Karpas-422 (cell line): Measurements from ENCODE around the gene ELOVL4. TPM values are rescaled to one million over a fixed set of nuclear protein-coding genes. Genes with fewer than 3 reads are reported as not detected.

ENCODE experiments used
- DNase-seq: peaks from one replicate; pipeline ENCODE4 v3.0.0-alpha.2; 2015
- H2AFZ ChIP-seq: fragments of 200-600 bp; sonication (generic); 2 replicates; pipeline ENCODE4 v1.6.1; 2014; ENCODE audit warnings: antibody characterized with exemption, low read length, mixed read lengths
- H3K27ac ChIP-seq: fragments of 200-600 bp; sonication (generic); 2 replicates; pipeline ENCODE4 v1.5.1; 2014; ENCODE audit warnings: mild to moderate bottlenecking, low read length, moderate library complexity
- H3K27me3 ChIP-seq: fragments of 200-600 bp; sonication (generic); 2 replicates; pipeline ENCODE4 v1.6.1; 2014; ENCODE audit warnings: low read length, mixed read lengths
- H3K36me3 ChIP-seq: fragments of 200-600 bp; sonication (generic); 2 replicates; pipeline ENCODE4 v1.6.1; 2014; ENCODE audit warnings: low read length, mixed read lengths; ENCODE audit not compliant: insufficient read depth
- H3K4me1 ChIP-seq: fragments of 200-600 bp; sonication (generic); 2 replicates; pipeline ENCODE4 v1.6.1; 2014; ENCODE audit warnings: mild to moderate bottlenecking, low read length, mixed read lengths
- H3K4me2 ChIP-seq: fragments of 200-600 bp; sonication (generic); 2 replicates; pipeline ENCODE4 v1.6.1; 2014; ENCODE audit warnings: low read length, low read depth, mild to moderate bottlenecking; ENCODE audit not compliant: poor library complexity, severe bottlenecking
- H3K4me3 ChIP-seq: fragments of 200-600 bp; sonication (generic); 2 replicates; pipeline ENCODE4 v1.5.1; 2014; ENCODE audit warnings: mild to moderate bottlenecking, antibody characterized with exemption, low read length, mixed read lengths
- H3K79me2 ChIP-seq: fragments of 200-600 bp; sonication (generic); 2 replicates; pipeline ENCODE4 v1.6.1; 2014; ENCODE audit warnings: mild to moderate bottlenecking, low read length, mixed read lengths
- H3K9ac ChIP-seq: fragments of 200-600 bp; sonication (generic); 2 replicates; pipeline ENCODE4 v1.6.0; 2014; ENCODE audit warnings: low read length
- H3K9me2 ChIP-seq: fragments of 200-600 bp; sonication (generic), shearing (Covaris generic); replicated peaks from 2 replicates; pipeline ENCODE4 v1.6.0; 2014; ENCODE audit warnings: mild to moderate bottlenecking, low read length, moderate library complexity; ENCODE audit not compliant: insufficient read depth
- H3K9me3 ChIP-seq: fragments of 300-700, 200-600 bp; sonication (generic); 2 replicates; pipeline ENCODE4 v1.6.1; 2014; ENCODE audit warnings: low read length, mixed read lengths
- H4K20me1 ChIP-seq: fragments of 200-600 bp; sonication (generic); 2 replicates; pipeline ENCODE4 v1.6.1; 2014; ENCODE audit warnings: mild to moderate bottlenecking, antibody characterized with exemption, low read length, low read depth; ENCODE audit not compliant: insufficient read depth
- total RNA-seq: library from RNA; depleted of rRNA; stranded (reverse); fragments of >200 nt; shearing (Covaris generic); gene quantifications from 2 replicates; pipeline ENCODE4 v1.2.3, GENCODE V29; 2014; ENCODE audit warnings: low replicate concordance

The ELOVL4 gene
- total RNA-seq, 1 experiment from 2014 or later = not detected

DNA sequence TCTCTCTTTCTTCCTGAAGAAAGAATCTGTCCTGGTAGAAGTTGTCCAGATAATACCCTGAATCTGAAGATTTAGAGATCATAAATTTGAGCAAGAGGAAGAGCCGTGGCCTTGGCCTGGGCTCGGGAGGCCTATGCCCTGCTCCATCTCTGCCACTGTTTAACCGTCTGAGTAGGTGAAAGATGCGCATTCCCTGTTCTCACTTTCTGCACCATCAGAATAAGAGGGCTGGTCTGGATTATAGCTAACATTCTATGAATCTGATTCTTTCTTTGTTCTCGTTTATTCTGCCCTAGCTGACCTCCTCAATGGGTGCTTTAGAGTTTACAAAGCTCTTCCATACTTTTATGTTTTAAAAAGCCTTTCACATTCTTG is 51.3 kb downstream of the ELOVL4 start:
- Histone ChIP-seq H2AFZ (no peak overlapping the region), H3K79me2 (no peaks in the 10 kb centered on the region), H3K4me1 (no peaks in the 10 kb centered on the region), H3K4me3 (no peak overlapping the region), H3K36me3 (no peaks in the 10 kb centered on the region), H3K9me3 (no peaks in the 10 kb centered on the region), H3K27me3 (no peaks in the 10 kb centered on the region), H3K9me2 (no peaks in the 10 kb centered on the region), H4K20me1 (no peaks in the 10 kb centered on the region), H3K9ac (no peak overlapping the region), H3K27ac (no peak overlapping the region), H3K4me2 (no peak overlapping the region)
- no peak for DNase-seq

DNA sequence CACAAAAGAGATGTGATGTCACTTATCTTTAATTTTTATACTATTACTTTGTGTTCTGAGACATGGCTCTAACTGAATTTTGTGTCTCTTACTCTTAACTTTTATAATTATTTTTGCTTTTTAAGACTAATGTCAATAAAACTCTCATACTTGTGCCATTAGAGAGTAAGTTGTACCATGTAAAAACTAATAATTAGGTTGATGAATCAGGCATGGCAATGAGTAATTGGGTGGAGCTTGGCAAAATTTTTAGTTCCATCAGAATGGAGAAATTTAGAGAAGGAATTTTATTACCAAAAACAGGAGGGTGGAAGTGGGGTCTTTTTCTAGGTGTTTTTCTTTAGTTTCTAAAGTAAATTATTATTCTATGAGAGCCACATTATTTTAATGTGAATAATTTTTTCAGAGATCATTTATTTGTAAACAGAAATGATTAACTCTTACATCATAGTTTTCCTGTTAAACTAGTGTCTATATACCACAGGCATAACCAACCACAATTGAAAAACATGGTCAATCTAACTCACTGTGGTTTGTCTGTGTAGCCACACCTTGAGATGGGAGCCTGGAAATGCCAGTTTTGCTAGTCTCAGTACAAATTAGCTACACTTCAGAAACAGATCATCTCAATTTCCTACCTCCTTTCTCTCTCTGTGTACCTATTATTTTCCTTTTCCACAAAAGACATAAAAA is 51.8 kb downstream of the ELOVL4 start:
- Histone ChIP-seq H3K27me3 (no peaks in the 10 kb centered on the region), H3K9me2 (no peaks in the 10 kb centered on the region), H3K9ac (no peak overlapping the region), H4K20me1 (no peaks in the 10 kb centered on the region), H3K36me3 (no peaks in the 10 kb centered on the region), H3K27ac (no peak overlapping the region), H3K9me3 (no peaks in the 10 kb centered on the region), H3K4me2 (no peak overlapping the region), H2AFZ (no peak overlapping the region), H3K4me1 (no peaks in the 10 kb centered on the region), H3K79me2 (no peaks in the 10 kb centered on the region), H3K4me3 (no peak overlapping the region)
- no peak for DNase-seq

DNA sequence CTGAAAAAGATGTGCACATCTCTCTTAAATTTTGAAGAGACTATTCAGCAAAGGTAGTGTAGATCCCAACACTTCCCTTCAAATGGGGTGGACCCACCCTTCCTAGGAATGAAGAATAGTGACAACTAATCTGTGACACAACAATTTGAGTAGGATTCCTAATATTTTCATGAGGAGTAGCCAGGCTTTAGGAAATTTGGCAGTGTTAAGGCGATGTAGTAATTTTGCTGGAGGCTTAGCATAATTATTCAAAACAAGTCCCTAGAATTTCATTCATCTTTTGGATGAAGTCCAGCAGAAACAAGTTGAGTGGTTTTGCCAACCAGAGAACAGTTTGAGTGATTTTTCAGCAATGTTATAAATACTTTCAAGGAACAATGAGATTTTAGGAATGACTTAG is 52.4 kb downstream of the ELOVL4 start:
- H3K27me3 ChIP-seq = no peaks in the 10 kb centered on the region
- no peak overlapping the region for H3K4me2 ChIP-seq
- no peaks in the 10 kb centered on the region for H3K9me3 ChIP-seq
- no peaks in the 10 kb centered on the region for H3K4me1 ChIP-seq
- no peak overlapping the region for H3K9ac ChIP-seq
- H3K27ac ChIP-seq = no peak overlapping the region
- no peaks in the 10 kb centered on the region for H4K20me1 ChIP-seq
- H3K4me3 ChIP-seq = no peak overlapping the region
- no peaks in the 10 kb centered on the region for H3K36me3 ChIP-seq
- no peak for DNase-seq
- H2AFZ ChIP-seq = no peak overlapping the region
- H3K9me2 ChIP-seq = no peaks in the 10 kb centered on the region
- no peaks in the 10 kb centered on the region for H3K79me2 ChIP-seq

DNA sequence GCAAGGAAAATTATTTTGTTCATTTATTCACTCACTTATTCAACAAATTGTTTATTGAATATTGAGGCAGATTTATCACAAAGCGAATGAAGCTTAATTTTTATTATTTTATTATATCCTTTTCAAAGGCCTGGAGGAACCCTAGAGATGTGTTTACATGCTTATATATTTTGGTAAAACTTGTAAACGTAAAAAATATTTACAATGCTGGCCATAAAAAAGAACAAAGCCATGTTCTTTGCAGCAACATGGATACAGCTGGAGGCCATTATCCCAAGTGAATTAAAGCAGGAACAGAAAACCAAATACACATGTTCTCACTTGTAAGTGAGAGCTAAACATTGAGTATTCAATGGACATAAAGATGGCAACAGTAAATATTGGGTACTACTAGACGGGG is 58.8 kb downstream of the ELOVL4 start:
- H3K4me1 ChIP-seq = no peaks in the 10 kb centered on the region
- no peaks in the 10 kb centered on the region for H3K36me3 ChIP-seq
- H4K20me1 ChIP-seq = no peaks in the 10 kb centered on the region
- H3K79me2 ChIP-seq = no peaks in the 10 kb centered on the region
- no peak overlapping the region for H3K4me3 ChIP-seq
- H3K9me2 ChIP-seq = no peaks in the 10 kb centered on the region
- no peaks in the 10 kb centered on the region for H3K27me3 ChIP-seq
- no peak for DNase-seq
- no peaks in the 10 kb centered on the region for H3K9me3 ChIP-seq
- H2AFZ ChIP-seq = no peak overlapping the region
- H3K9ac ChIP-seq = no peak overlapping the region
- no peak overlapping the region for H3K27ac ChIP-seq
- no peak overlapping the region for H3K4me2 ChIP-seq

DNA sequence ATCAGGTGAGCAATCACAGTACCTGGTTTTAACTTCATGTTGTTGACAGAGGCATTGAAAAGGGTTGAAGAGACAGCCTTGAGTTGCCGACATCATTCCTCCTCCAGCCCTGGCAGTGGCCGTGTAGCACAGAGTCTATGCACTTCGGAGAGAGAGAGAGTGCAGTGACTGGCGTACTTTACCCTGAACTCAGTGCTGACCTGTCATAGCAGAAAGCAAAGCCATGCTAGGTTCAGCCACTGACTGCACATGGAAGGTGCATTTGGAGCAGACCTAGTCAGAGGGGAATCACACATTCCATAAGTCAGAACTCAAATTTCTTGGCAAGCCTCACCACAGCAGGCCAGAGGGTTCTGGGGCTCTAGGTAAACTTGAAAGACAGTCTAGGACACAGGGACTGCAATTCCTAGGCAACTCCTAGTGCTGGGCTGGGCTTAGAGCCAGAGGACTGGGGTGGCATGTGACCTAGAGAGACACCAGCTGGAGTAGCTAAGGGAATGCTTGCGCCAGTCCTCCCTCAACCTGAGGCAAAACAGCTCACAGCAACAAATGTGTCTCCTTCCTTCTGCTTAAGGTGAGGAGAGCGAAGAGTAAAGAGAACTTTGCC is 69.1 kb downstream of the ELOVL4 start:
- Histone ChIP-seq H3K36me3 (no peaks in the 10 kb centered on the region), H3K4me3 (no peak overlapping the region), H3K4me2 (no peak overlapping the region), H3K9me2 (no peaks in the 10 kb centered on the region), H3K27me3 (0 out of 2 replicates have a peak, but pooled peaks cover 4% of the 10 kb centered on the region), H3K27ac (no peak overlapping the region), H3K79me2 (no peaks in the 10 kb centered on the region), H3K4me1 (no peaks in the 10 kb centered on the region), H3K9ac (no peak overlapping the region), H2AFZ (no peak overlapping the region), H4K20me1 (no peaks in the 10 kb centered on the region), H3K9me3 (no peaks in the 10 kb centered on the region)
- DNase-seq = no peak

DNA sequence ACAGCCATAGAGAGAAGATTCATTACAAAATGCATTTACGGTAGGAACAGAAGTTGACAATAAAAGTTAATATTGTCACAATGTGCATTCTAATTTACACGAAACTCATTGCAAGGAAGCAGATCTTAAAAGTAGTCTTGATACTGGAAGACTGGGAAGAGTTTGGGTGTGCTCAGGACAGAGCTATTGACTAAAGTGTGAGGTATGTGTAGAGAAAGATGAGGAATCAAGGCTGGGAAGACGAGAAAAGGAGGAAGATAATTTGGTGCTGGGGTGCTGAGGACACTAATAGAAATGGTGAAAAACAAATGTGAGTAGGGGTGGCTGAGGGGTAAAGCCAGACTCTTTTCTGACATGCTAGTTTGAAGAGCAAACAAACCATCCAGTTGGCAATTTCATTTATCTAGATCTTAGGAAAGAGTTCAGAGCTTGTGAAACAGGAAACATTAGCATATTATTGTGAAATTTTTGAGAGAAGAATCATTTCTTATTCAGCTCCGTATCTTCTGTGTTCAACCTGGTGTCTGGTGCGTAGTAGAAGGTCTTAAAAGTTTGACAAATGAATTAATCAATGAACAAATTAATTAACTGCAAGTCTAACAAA is 72.7 kb downstream of the ELOVL4 start:
- no peak overlapping the region for H3K4me3 ChIP-seq
- no peak for DNase-seq
- H4K20me1 ChIP-seq = no peaks in the 10 kb centered on the region
- H3K9ac ChIP-seq = no peak overlapping the region
- H2AFZ ChIP-seq = no peak overlapping the region
- H3K9me3 ChIP-seq = no peaks in the 10 kb centered on the region
- H3K9me2 ChIP-seq = no peaks in the 10 kb centered on the region
- no peaks in the 10 kb centered on the region for H3K36me3 ChIP-seq
- H3K4me2 ChIP-seq = no peak overlapping the region
- no peak overlapping the region for H3K27ac ChIP-seq
- no peaks in the 10 kb centered on the region for H3K79me2 ChIP-seq
- H3K27me3 ChIP-seq = 0 out of 2 replicates have a peak, but pooled peaks cover 4% of the 10 kb centered on the region
- H3K4me1 ChIP-seq = peaks cover 4% of the 10 kb centered on the region

DNA sequence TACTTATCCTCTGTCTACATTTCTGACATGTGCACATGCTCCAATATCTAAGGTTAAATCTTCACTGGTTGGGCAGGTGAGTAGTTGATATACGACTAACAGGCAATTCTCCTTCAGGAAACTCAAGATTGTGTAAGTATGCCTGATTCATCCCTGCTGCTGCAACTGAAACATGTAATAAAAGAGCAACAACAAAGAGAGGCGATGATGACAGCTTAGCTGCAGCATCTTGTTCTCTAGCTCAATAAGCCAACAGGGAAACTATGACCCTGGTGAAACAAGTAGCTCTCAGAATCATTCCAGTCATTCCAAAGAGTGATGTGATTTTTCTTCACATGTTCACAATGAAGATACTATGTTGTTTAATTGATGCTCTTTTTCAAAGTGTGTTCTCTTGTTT is 74.4 kb downstream of the ELOVL4 start:
- Histone ChIP-seq H3K79me2 (no peaks in the 10 kb centered on the region), H3K9ac (no peak overlapping the region), H3K9me2 (no peaks in the 10 kb centered on the region), H3K4me3 (no peak overlapping the region), H3K36me3 (no peaks in the 10 kb centered on the region), H3K4me1 (peaks cover 9% of the 10 kb centered on the region), H3K4me2 (no peak overlapping the region), H3K27ac (no peak overlapping the region), H3K9me3 (no peaks in the 10 kb centered on the region), H3K27me3 (0 out of 2 replicates have a peak, but pooled peaks cover 4% of the 10 kb centered on the region), H2AFZ (no peak overlapping the region), H4K20me1 (no peaks in the 10 kb centered on the region)
- DNase-seq = no peak

DNA sequence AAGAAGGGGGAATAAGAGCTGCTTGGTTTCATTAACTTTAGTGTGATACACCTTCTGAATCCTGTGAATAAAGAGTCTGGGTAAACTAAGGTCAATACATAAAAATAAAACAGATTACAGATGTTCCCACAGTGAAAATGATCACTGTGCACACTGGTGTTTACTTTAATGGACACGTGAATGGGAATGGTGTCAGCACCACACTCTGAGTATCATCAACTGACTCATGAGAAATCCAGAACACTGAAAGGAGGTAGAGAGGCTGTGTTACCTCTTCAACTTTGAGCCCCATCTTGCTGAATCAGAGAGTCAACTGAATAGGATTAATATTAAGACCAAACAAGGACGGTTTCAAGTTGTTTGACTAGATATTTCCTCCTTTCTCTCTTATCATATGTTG is 75.0 kb downstream of the ELOVL4 start:
- Histone ChIP-seq H3K4me3 (no peak overlapping the region), H3K27ac (no peak overlapping the region)

More for the DNA sequence above, 75.0 kb downstream of the ELOVL4 start:
- Histone ChIP-seq H3K27me3 (0 out of 2 replicates have a peak, but pooled peaks cover 4% of the 10 kb centered on the region), H4K20me1 (no peaks in the 10 kb centered on the region), H3K36me3 (no peaks in the 10 kb centered on the region), H2AFZ (no peak overlapping the region), H3K4me2 (no peak overlapping the region), H3K4me1 (peaks cover 10% of the 10 kb centered on the region), H3K9ac (no peak overlapping the region), H3K9me2 (no peaks in the 10 kb centered on the region), H3K79me2 (no peaks in the 10 kb centered on the region), H3K9me3 (no peaks in the 10 kb centered on the region)
- DNase-seq = no peak
